NB4 (cell line): Measurements from ENCODE around the gene ZNF197.
"Not testable (repeated sequence)": the region's sequence is repeated elsewhere in the genome, so short reads cannot be mapped to it uniquely, and the experiment has no call there.

Experiments used
- DNase-seq: peaks from one replicate; pipeline ENCODE4 v3.0.0; 2010; ENCODE audit warnings: low read depth
- H3K4me3 ChIP-seq: one replicate; pipeline ENCODE4 v1.5.1; 2011; ENCODE audit warnings: mild to moderate bottlenecking, low read depth, low read length, moderate library complexity
- CTCF ChIP-seq: IDR thresholded peaks from one replicate; pipeline ENCODE4 v1.5.1; 2012; ENCODE audit warnings: low read depth, low read length
- MAX ChIP-seq: IDR thresholded peaks from 2 replicates; pipeline ENCODE4 v1.6.1; 2011; ENCODE audit warnings: low read depth, low read length
- MYC ChIP-seq: IDR thresholded peaks from 2 replicates; pipeline ENCODE4 v1.6.1; 2011; ENCODE audit warnings: low read depth, low read length
- POLR2A ChIP-seq: IDR thresholded peaks from 2 replicates; pipeline ENCODE4 v1.6.1; 2011; ENCODE audit warnings: mild to moderate bottlenecking; ENCODE audit not compliant: insufficient read length; ENCODE audit errors: extremely low read depth

ZNF197 gene

GRCh38 chr3:44659015-44659414 is 34.2 kb downstream of the ZNF197 start:
- no peak overlapping the region for H3K4me3 ChIP-seq
- DNase-seq, result no peak
- TF ChIP-seq CTCF, result no peak

GRCh38 chr3:44659434-44659833 is 34.6 kb downstream of the ZNF197 start:
- H3K4me3 ChIP-seq, result no peak overlapping the region
- no peak for DNase-seq
- TF ChIP-seq POLR2A (no peak), MAX (no peak), CTCF (no peak), MYC (no peak)

GRCh38 chr3:44661189-44661588 is 36.4 kb downstream of the ZNF197 start:
- no peak overlapping the region for H3K4me3 ChIP-seq
- DNase-seq, result no peak
- TF ChIP-seq CTCF, result no peak
- TF ChIP-seq MAX, result no peak
- TF ChIP-seq POLR2A, result no peak
- TF ChIP-seq MYC, result no peak

GRCh38 chr3:44665173-44665572 is 40.3 kb downstream of the ZNF197 start:
- TF ChIP-seq MAX (no peak), POLR2A (no peak), CTCF (no peak)
- DNase-seq, result no peak
- no peak overlapping the region for H3K4me3 ChIP-seq

- no peak overlapping the region for H3K4me3 ChIP-seq
- no peak for DNase-seq
- TF ChIP-seq POLR2A (no peak), MYC (no peak), CTCF (no peak), MAX (no peak)
Measured at GRCh38 chr3:44666346-44666745, 41.5 kb downstream of the ZNF197 start.

- no peak overlapping the region for H3K4me3 ChIP-seq
- no peak for TF ChIP-seq MYC
- DNase-seq, result no peak
Measured at GRCh38 chr3:44669760-44670159, 44.9 kb downstream of the ZNF197 start.

- DNase-seq, result not testable (repeated sequence)
Measured at GRCh38 chr3:44673466-44673865, 48.6 kb downstream of the ZNF197 start.

More at GRCh38 chr3:44673466-44673865, 48.6 kb downstream of the ZNF197 start:
- H3K4me3 ChIP-seq, result not testable (repeated sequence)
